NCI-H146 treated with DMSO at 0.1 percent for 48 hours (cell line): ENCODE measurements around the gene ASB9.

Experiments used
- DNase-seq: peaks from one replicate; lab custom pipeline; 2025; ENCODE audit not compliant: unreplicated experiment; lab: John Stamatoyannopoulos, UW

The ASB9 gene

GRCh38 chrX:15194146-15194545 lies 75.7 kb downstream of the ASB9 start:
- no peak for DNase-seq
